OCI-LY3 (cell line): ENCODE results near the gene UFSP2.

Experiments used
- EZH2phosphoT487 ChIP-seq: fragments of 200-600 bp; shearing (Covaris generic); IDR thresholded peaks from 2 replicates; pipeline ENCODE4 v1.6.1; 2018; ENCODE audit warnings: antibody characterized with exemption, mixed run types, low read depth
- TF ChIP-seq, protein P1 (sequence below): fragments of 200-600, 300-600 bp; sonication (generic); IDR thresholded peaks from 2 replicates; pipeline ENCODE4 v1.5.1; 2014; ENCODE audit warnings: antibody characterized with exemption, low read length, low read depth

DNA sequence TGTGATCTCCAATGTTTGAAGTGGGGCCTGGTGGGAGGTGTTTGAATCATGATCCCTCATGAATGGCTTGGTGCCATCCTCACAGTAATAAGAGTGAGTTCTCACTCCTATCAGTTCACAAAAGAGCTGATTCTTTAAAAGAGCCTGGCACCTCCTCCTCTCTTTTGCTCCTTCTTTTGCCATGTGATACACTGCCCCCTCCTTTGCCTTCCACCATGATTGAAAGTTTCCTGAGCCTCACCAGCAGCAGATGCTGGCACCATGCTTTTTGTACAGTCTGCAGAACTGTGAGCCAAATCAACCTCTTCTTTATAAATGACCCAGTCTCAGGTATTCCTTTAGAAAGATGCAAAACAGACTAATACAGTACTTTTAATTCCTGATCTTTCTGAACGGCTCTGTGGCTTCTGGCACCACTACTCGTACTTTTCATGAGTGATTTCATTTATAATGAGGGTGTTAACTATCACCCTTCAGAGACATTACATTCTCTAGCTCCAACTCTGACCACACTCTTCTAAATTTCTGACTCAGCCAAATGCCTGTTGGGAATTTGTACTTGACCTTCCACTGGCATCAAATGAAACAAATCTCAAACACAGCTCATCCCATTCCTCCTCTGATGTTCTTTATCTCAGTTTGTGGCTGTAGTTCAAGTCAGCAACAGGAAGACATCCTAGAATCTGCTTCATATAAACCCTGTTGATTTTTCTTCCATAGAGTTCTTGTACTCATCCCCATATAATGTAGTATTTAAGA, 4.2 kb downstream of the UFSP2 start:
- TF ChIP-seq, protein P1, sequence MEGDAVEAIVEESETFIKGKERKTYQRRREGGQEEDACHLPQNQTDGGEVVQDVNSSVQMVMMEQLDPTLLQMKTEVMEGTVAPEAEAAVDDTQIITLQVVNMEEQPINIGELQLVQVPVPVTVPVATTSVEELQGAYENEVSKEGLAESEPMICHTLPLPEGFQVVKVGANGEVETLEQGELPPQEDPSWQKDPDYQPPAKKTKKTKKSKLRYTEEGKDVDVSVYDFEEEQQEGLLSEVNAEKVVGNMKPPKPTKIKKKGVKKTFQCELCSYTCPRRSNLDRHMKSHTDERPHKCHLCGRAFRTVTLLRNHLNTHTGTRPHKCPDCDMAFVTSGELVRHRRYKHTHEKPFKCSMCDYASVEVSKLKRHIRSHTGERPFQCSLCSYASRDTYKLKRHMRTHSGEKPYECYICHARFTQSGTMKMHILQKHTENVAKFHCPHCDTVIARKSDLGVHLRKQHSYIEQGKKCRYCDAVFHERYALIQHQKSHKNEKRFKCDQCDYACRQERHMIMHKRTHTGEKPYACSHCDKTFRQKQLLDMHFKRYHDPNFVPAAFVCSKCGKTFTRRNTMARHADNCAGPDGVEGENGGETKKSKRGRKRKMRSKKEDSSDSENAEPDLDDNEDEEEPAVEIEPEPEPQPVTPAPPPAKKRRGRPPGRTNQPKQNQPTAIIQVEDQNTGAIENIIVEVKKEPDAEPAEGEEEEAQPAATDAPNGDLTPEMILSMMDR, result no peak
- TF ChIP-seq EZH2phosphoT487, result no peak
